ENCODE measurements around the gene IRF9.
A peak's percentile ranks its signal among the peaks of the same experiment; 100 is the strongest.

The IRF9 gene

GRCh38 chr14:24138396-24139271, 22.4 kb upstream of the IRF9 start:
- peaks cover 67% of the 10 kb centered on the region for H3K4me1 ChIP-seq (ENCODE audit: insufficient read depth, low read length)
- peak overlapping the region in 1 of 2 experiments; percentile 95; a peak in 2 of 4 replicates for H3K4me3 ChIP-seq (ENCODE audit: low read depth in 1 of 2, low read length in 2 of 2)
- H3K36me3 ChIP-seq (ENCODE audit: insufficient read depth, low read length): peaks cover 44% of the 10 kb centered on the region
- peaks cover 32% of the 10 kb centered on the region; the same call in 1 of the 2 replicates for H4K20me1 ChIP-seq (ENCODE audit: insufficient read depth, low read length)
- H3K9ac ChIP-seq (ENCODE audit: low read depth, low read length): peak overlapping the region; percentile 10; the same call in 1 of the 2 replicates
- peaks cover 54% of the 10 kb centered on the region for H3K79me2 ChIP-seq (ENCODE audit: insufficient read depth, low read length)
- no peak overlapping the region for H2AFZ ChIP-seq (ENCODE audit: low read depth, low read length)
- H3K9me3 ChIP-seq (ENCODE audit: insufficient read depth, low read length, severe bottlenecking): no peaks in the 10 kb centered on the region
- TF ChIP-seq CTCF (IDR thresholded peaks at IDR 0.05; ENCODE audit: borderline replicate concordance, extremely low read depth, low read length, poor library complexity, severe bottlenecking) (no peak), EZH2 (IDR thresholded peaks at IDR 0.05; ENCODE audit: borderline replicate concordance, low read depth, low read length, severe bottlenecking) (no peak)
- ATAC-seq (ENCODE audit: insufficient read depth, low read depth): no peak
- H3K4me2 ChIP-seq (ENCODE audit: insufficient read depth, low read length): peak overlapping the region; percentile 74; the same call in 1 of the 2 replicates
- no peak overlapping the region for H3K27ac ChIP-seq (ENCODE audit: low read length)
- no peak for DNase-seq
- H3K27me3 ChIP-seq (ENCODE audit: insufficient read depth, low read length, poor library complexity): no peaks in the 10 kb centered on the region

GRCh38 chr14:24139272-24139934, 21.7 kb upstream of the IRF9 start:
- TF ChIP-seq EZH2 (IDR thresholded peaks at IDR 0.05; ENCODE audit: borderline replicate concordance, low read depth, low read length, severe bottlenecking): no peak
- TF ChIP-seq CTCF (IDR thresholded peaks at IDR 0.05; ENCODE audit: borderline replicate concordance, extremely low read depth, low read length, poor library complexity, severe bottlenecking): no peak
- no peak for DNase-seq
- H3K4me3 ChIP-seq (ENCODE audit: low read depth in 1 of 2, low read length in 2 of 2): peak overlapping the region in 1 of 2 experiments; percentile 74; a peak in 2 of 4 replicates
- H3K36me3 ChIP-seq (ENCODE audit: insufficient read depth, low read length): peaks cover 51% of the 10 kb centered on the region
- peak overlapping the region; percentile 19; the same call in 1 of the 2 replicates for H3K9ac ChIP-seq (ENCODE audit: low read depth, low read length)
- H2AFZ ChIP-seq (ENCODE audit: low read depth, low read length): no peak overlapping the region
- peaks cover 32% of the 10 kb centered on the region; the same call in 1 of the 2 replicates for H4K20me1 ChIP-seq (ENCODE audit: insufficient read depth, low read length)
- peaks cover 73% of the 10 kb centered on the region for H3K4me1 ChIP-seq (ENCODE audit: insufficient read depth, low read length)
- no peaks in the 10 kb centered on the region for H3K27me3 ChIP-seq (ENCODE audit: insufficient read depth, low read length, poor library complexity)
- peaks cover 61% of the 10 kb centered on the region for H3K79me2 ChIP-seq (ENCODE audit: insufficient read depth, low read length)
- no peaks in the 10 kb centered on the region for H3K9me3 ChIP-seq (ENCODE audit: insufficient read depth, low read length, severe bottlenecking)
- peak overlapping the region; percentile 20; the same call in 1 of the 2 replicates for H3K27ac ChIP-seq (ENCODE audit: low read length)
- ATAC-seq (ENCODE audit: insufficient read depth, low read depth): no peak
- peak overlapping the region; percentile 74 for H3K4me2 ChIP-seq (ENCODE audit: insufficient read depth, low read length)

GRCh38 chr14:24141097-24141880, 19.8 kb upstream of the IRF9 start, which contains the start of gene EMC9:
Gene EMC9 (minus strand): TSS chr14:24141591. CDS start chr14:24141304, 287 bp downstream.
- TF ChIP-seq EZH2 (IDR thresholded peaks at IDR 0.05; ENCODE audit: borderline replicate concordance, low read depth, low read length, severe bottlenecking): no peak
- TF ChIP-seq CTCF (IDR thresholded peaks at IDR 0.05; ENCODE audit: borderline replicate concordance, extremely low read depth, low read length, poor library complexity, severe bottlenecking): peak; percentile 54
- Histone ChIP-seq H3K4me3 (ENCODE audit: low read depth in 1 of 2, low read length in 2 of 2) (peak within 1 kb of the TSS; percentile 39 to 74), H2AFZ (ENCODE audit: low read depth, low read length) (peak within 1 kb of the TSS; percentile 77), H3K4me2 (ENCODE audit: insufficient read depth, low read length) (peak within 1 kb of the TSS; percentile 79), H3K79me2 (ENCODE audit: insufficient read depth, low read length) (peaks cover 77% of the 10 kb centered on the region), H3K27ac (ENCODE audit: low read length) (peak within 1 kb of the TSS; percentile 94), H3K36me3 (ENCODE audit: insufficient read depth, low read length) (peaks cover 62% of the 10 kb centered on the region), H3K9me3 (ENCODE audit: insufficient read depth, low read length, severe bottlenecking) (no peaks in the 10 kb centered on the region), H3K9ac (ENCODE audit: low read depth, low read length) (peak within 1 kb of the TSS; percentile 83), H3K27me3 (ENCODE audit: insufficient read depth, low read length, poor library complexity) (no peaks in the 10 kb centered on the region), H4K20me1 (ENCODE audit: insufficient read depth, low read length) (peaks cover 38% of the 10 kb centered on the region; the same call in 1 of the 2 replicates), H3K4me1 (ENCODE audit: insufficient read depth, low read length) (peaks cover 84% of the 10 kb centered on the region)
- DNase-seq (peak; percentile 100), ATAC-seq (ENCODE audit: insufficient read depth, low read depth) (peak; percentile 87)
